GM18867 (cell line): ENCODE data around the gene C6orf120.
A peak's percentile ranks its signal among the peaks of the same experiment; 100 is the strongest.

Experiments used
- ATAC-seq: cut with Tn5 transposase; IDR thresholded peaks from one replicate; pipeline ENCODE4 v1.9.1; 2021; ENCODE audit warnings: mild to moderate bottlenecking, moderate library complexity; ENCODE audit not compliant: unreplicated experiment

Gene C6orf120

DNA sequence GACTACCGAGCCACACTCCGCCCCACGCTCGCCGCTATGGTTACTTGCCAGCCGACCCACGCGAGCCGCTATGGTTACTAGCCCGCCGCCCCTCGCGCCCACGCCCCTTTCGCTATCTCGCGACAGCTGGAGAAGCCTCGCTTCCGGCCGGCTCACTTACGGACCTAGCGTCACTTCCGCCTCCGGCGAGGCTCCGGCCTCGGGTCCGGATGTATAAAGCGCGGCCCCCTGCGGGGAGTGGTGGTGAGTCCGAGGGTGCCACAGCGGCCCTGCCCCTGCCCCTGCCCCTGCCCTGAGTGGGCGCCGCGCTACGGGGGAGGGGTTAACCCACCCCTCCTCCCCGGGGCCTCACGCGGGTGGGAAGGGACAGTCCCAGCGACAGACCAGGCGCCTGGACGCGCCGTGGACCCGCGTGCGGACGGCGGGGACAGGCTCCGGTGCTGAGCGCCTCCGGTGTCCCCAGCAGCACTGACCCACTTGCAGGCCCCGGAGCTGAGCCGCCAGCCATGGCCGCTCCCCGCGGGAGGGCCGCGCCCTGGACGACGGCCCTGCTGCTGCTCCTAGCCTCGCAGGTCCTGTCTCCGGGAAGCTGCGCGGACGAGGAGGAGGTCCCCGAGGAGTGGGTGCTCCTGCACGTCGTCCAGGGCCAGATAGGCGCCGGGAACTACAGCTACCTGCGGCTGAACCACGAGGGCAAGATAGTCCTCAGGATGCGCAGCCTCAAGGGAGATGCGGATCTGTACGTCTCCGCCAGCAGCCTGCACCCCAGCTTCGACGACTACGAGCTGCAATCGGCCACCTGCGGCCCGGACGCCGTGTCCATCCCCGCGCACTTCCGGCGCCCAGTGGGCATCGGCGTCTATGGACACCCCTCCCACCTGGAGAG is at the start of gene C6orf120, which contains the start of gene WDR27:
Gene C6orf120, plus strand, starts transcription at position 173 of the 886 bp plus-strand sequence. Its CDS starts 334 bp downstream, at position 507.
Gene WDR27, minus strand, starts transcription at position 76 of the 886 bp plus-strand sequence. CDS start 13,024 bp downstream, outside the sequence.
- peak; percentile 92 for ATAC-seq

DNA sequence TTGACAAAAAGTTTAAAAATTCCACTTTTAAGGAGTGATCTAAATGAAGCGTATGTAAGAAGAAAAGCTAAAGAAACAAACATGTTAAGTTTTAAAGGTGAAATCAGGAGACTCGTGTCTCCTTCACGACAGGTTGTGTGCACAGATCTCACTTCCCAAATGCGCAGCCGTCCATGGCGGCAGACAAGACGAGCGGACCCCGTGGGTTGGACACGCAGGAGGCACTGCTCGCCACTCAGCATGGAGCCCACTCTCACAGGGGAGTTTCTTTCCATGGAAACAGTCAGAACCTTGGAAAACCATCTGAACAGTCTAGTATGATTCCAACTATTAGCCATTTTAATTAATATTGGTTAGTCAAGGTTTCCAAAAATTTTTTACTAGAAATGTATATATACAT is 49.0 kb upstream of the C6orf120 start:
- no peak for ATAC-seq

DNA sequence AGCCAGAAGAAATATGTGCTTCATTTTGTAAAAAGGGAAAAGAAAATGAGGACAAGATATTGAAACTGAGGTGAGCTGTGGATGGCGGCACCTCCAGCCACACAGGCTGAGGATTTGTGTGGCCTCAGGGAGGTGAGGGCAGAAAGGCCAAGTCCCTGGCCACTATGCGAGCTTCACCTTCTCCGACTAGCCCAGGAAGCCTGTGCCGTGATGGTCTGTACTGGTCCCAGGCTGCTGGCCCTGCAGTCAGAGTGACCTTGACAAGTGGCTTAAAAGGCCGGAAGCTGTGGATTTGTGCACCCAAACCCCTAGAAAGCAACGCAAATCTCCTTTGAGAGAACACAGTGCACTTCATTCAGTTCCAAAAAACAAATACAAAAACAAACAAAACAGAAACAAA is 48.2 kb upstream of the C6orf120 start:
- ATAC-seq = no peak

DNA sequence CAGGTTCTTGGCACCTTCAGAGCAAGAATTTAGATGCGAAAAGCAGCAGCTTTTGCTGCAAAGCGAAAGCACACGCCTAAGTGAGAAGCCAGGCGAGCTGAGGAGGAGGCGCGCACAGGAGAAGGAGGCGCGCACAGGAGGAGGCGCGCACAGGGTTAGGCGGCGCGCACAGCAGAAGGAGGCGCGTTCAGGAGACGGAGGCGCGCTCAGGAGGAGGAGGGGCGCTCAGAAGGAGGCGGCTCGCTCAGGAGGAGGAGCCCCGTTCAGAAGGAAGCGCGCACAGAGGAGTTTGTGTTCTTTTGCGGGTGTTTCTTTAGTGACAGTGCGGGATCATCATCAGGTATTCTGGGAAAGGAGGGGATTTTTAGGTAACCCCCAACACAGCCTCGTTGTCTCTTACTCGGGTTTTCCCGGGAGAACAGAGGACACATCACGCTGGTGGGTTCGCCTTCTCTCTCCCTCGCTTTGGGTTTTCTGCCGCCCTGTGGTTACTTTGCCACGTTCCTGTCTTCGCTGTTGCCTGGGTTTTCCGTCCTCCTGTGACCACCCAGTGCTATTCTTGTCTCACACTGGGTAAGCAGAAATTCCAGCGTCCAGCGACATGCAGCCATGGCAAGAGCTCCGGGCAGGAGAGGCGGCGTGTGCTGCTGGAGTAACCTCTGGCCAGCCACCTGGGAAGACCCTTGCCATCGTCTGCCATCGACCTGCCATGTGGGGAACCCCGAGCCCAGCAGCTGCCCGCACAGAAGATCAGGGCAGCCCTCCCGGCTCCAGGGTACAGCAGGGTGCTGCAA is 47.1 kb upstream of the C6orf120 start:
- peak; percentile 91 for ATAC-seq

DNA sequence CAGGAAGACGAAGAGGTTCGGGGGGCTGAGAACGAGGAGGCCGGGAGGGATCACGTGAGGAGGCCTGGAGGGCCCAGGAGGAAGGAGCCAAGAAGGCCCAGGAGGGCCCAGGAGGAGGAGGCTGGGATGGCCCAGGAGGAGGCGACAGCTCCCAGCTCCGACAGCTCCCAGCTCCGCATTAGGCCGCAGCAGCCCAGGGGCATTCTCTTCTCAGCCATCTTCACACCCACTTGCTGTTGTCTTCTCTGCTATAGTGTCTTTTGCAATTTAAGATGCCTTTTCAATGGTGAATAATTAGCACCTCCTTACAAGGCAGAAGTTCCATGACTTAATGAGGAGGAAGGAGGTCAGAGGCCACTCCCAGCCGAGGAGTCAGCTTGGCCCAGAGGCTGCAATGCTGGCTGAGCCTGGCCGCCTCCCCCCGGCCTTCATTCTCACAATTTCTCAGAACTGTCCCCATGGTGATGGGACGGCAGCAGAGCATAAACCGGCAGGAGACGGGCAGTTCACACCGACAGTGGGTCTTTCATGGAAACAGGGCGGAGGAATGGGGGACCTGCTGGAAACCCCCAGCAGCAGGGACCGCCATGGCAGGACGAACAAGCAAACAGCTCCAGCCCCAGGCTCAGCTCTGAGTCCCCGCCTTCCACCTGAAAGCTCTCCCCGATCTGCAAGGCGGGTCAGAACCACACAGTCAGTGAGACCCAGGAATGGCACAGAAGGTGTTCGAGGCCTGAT is 45.2 kb upstream of the C6orf120 start:
- no peak for ATAC-seq

DNA sequence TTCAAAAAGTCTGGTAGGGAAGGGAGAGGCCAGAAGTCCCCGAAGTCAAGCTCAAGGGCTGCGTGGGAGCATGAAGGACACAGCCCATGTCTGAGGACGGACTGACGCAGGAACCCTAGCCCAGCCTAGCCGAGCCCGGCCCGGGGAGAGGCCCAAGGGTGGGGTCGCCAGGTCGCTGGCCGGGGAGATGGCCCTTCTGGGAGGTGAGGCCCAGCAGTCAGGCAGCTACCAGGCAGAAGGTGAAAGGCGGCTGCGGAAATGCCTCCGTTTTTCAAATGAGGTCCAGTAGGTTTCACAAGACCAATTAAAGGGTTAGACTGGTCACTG is 44.7 kb upstream of the C6orf120 start:
- ATAC-seq = no peak

DNA sequence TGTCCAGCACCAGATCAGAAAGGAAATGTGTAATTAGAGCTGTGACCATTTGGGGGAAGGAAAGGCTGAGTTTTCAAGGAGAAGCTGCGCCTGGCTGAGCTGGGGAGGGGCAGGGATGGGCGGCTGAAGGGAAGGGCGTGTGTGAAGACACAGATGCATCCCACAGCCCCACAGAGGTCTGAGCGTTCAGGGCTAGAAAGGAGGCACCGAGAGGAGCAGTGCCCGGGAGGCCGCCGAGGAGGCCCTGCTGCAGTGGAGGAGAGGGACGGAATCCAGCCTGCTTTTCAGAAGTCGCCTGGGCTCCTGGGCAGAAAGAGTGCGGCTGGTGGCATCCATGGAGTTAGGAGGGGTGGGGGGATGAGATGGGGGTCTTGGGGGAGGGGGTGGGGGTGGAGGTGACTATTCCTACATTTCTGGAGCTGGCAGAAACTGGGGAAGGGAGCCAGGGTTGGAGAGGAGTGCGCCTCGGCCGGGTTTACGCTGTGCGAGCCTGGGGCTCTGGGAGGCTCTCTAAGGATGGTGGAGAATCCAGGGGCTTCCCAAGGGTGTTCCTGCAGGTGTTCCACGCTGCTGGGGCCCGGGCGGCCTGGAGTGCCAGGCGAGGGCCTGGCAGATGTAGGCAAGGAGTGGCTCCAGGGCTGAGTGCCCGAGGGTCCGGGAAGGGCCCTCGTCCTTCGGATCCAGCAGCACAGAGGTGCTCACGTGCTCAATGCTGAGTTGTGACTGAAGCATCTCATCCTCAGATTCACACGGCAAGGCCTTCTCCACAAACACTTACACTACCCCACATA is 41.9 kb upstream of the C6orf120 start:
- ATAC-seq = no peak

DNA sequence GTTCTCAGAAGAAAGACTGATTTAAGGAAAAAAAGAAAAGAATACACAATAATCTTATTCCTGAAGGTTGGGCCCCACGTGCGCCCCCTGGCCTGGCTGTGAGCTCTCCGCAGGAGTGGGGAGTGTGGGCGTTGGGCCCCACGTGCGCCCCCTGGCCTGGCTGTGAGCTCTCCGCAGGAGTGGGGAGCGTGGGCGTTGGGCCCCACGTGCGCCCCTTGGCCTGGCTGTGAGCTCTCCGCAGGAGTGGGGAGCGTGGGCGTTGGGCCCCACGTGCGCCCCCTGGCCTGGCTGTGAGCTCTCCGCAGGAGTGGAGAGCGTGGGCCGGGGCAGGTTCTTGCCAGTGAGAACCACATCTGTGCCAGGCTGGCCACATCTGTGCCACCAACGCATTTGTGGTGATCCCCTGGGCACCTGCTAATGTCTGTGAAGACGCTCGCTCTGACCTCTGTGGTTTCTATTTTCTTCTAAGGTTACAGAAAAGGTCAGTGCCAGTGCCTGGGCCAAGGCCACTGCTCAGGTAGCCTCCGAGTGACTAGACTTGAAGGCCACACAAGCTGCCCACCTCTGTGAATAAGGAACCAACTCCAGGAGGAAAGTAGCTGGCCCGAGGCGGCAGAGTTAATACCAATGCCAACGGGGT is 41.1 kb upstream of the C6orf120 start:
- ATAC-seq = no peak

DNA sequence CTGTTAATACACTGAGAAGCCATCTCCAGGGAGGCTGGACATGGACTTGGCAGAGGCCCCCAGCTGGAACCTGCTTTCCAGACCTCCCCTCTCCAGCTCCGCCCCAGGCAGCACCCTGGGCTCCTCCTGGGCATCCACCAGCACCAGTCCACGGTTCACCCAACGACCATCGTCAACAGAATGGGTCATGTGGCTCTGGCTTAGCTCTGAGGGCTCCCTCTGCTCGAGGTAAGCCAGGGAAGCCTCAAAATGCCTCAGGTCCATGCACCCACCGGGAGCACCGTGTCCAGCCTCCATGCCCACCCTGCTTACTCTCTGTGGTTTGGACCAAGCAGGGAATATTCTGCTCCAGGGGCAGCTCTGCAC is 40.6 kb upstream of the C6orf120 start:
- ATAC-seq = no peak

DNA sequence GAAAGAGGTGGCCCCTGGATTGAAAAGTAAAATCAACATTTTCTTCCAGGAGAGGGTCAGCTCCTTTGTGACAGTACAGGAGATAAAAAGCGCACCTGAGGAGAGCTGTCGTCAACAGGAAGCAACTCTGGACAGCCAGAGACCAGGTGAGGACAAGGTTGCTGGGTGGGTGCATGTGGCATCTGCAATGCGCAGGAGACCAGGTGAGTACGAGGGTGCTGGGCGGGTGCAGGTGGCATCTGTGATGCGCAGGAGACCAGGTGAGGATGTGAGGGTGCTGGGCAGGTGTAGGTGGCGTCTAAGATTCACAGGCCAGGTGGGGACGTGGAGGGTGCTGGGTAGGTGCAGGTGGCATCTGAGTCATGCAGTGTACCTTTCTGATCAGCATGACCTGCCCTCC is 38.5 kb upstream of the C6orf120 start:
- ATAC-seq = no peak

DNA sequence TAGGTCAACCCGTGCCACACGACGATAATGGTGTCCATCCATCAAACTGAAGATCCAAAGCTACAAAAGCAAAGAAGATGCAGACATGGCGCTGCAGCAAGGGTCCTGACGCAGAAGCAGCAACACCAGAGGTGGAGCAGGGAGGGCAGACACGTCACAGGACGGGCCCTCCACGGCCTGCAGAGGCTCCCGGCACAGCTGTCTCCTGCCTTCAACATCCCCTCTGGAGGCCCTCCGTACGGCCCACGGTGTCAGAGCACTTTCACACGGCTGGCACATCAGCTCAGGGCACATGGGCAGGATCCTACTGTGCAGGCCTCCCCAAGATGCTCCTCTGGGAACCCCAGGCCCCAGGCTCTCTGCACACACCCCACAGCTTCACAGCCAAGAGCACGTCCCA is 37.7 kb upstream of the C6orf120 start:
- ATAC-seq = no peak

DNA sequence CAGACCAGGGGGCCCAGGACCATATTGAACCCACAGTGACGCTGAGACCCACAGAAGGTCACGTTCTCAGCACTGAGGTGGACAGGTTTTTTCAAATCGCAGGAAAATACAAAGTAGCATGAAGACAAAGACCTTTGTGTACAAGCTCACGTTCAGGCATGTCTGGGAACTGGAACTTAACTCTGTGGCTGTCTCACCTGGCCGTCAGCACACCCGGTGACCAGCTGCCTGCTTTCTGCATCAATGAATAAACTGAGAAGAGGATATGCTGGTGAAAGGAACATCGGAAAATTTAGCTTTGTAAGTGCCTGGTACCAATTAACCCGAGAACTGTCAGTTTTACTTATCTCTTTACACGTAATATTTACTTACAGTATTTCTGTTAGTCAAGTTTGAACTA is 36.6 kb upstream of the C6orf120 start:
- ATAC-seq = no peak

DNA sequence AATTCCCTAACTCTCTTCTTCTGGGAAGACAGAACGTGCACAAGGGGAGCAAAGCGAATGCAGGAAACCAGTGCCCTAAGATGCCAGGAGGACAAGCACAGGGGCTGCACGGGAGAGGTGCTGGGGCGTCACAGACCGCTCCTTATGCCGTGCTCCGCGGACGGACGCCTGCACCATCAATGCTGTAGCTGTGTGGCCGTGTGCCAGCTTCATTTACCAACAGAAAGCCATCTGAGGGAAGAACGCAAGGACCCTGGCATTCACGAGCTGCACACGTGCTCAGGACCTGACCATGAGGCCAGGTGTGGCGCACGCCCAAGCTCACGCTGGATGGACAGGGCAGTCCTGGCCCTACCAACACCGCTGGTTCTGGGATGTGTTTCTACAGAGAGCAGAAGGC is 35.5 kb upstream of the C6orf120 start:
- no peak for ATAC-seq

DNA sequence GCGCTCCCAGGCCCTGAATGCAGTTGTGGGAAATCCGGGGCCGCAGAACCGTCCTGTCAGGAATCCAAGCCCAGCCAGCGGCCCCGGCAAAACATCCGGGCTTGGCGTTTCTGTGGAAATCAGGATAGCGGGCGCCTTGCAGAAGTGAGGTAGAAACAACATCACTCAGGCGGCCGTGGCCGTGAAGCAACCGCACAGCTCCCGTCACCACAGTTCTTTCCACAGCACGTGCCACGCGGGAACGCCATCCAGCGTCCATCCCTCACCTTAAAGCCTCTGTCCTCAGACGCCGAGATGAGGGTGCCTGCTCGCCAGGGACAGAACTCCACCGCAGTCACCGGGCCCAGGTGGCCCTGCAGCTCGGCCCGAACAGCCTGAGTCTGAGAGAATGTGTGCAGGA is 34.2 kb upstream of the C6orf120 start:
- no peak for ATAC-seq

DNA sequence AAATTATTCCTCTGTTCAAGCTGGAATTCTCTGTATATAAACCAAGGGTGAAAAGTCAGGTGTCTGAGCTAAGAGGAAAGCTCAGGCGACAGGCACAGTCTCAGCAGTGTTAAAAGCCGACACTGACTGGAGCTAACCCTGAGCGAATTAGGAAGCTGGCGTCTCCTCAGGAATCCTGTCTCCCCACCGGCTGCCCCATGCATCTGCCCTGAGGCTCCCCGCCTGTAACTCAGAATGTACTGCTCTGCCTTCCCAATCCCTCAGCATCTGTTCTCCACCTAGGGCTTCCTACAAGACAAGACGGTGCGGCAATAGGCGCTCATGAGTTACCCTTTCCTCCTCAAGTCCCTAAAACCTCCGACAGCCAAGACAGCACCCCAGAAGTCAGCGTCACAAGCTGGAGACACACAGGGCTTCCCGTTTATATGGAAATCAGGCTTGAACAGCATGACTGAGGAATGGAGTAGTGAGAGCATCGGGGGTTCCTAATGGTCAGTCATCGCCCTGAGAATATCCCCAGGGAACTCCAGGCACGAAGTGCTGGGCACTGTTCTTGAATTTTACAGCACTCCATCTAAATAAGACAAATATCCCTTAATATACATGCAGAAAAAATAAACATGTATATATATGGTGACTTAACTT is 33.6 kb upstream of the C6orf120 start:
- no peak for ATAC-seq

DNA sequence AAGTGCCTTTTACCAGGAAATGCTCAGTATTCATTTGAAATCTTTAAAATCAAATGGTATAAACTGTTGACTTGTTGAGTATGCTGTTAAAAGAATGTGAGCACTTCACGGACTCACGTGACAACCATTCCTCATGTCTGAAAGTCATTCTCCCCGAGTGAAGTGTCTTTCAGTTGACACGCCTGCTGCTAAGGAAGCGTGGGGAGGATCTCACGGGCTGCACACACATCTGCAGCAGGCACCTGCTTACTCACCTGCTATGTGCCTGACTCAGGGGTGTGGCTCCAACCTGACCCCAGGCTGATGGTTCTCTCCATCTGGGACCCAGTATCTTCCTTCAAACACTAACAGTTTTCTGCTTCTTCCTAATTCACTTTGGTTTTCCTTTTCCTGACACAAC is 32.8 kb upstream of the C6orf120 start:
- no peak for ATAC-seq

DNA sequence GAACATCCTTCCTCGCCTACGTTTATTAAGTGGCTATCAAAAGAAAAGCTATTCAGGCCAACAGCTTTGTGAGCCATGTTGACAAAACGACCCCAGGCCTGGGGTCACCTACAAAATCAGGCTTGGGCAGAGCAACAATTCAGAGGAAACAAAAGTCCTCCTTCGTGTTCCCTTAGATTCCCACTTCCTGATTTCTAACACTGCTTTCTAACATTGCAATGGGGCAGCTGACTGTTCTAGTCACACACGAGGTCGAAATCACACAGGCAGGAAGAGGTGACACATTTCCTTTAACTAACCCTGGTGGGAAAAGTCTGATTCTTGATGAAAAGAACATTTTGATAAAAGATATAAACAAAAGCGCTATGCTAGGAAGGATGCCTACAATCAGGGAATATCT is 32.0 kb upstream of the C6orf120 start:
- ATAC-seq = no peak

DNA sequence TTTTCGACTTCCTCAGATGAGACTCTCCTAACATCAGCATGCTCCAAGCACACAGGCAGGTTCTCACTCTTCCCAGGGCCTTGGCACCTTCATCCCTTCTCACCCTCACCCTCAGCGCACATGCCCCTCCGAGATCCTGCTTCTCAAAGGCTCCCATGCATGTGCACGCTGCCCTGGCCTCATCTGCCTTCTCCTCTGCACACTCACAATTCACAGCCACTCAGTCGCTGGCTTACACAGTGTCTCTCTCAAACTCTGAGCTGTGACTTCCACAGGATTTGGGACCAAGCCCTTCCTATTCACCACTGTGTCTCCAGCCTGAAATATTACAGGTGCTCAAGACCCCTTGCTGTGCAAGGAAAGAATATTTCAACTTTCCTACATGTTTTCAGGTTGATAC is 30.4 kb upstream of the C6orf120 start:
- ATAC-seq = no peak

DNA sequence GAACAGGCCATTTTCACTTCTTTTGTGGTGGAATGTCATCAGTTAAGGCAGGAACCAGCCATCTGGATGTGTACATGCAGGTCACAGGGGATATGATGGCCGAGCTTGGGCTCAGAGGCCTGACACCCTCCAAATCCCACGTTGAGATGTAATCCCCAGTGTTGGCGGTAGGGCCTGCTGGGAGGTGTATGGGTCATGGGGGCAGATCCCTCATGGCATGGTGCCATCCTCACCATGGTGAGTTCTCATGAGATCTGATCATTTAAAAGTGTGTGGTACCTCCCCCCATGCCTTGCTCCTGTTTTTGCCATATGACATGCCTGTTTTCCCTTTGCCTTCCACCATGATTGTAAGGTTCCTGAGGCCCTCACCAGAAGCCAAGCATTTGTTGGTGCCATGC is 26.9 kb upstream of the C6orf120 start:
- ATAC-seq = no peak

DNA sequence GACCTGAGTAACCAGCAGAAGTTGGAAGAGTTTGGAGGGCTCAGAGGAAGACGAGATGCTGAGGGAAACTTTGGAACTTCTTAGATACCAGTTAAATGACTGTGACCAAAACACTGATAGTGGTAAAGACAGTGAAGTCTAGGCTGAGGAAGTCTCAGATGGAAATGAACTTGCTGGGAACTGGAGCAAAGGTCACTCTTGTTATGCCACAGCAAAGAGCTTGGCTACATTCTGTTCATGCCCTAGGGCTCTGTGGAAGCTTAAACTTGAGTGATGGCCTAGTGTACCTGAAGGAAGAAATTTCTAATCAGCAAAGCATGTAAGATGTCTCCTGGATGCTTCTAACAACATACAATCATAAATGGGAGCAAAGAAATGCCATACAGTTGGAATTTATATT is 24.8 kb upstream of the C6orf120 start:
- ATAC-seq = no peak
